ENCODE data around the gene COX7C. TPM values are rescaled to one million over a fixed set of nuclear protein-coding genes. Genes with fewer than 3 reads are reported as not detected.

COX7C gene
- polyA plus RNA-seq, 1 donor from 2014 or later = 1,002 TPM

DNA sequence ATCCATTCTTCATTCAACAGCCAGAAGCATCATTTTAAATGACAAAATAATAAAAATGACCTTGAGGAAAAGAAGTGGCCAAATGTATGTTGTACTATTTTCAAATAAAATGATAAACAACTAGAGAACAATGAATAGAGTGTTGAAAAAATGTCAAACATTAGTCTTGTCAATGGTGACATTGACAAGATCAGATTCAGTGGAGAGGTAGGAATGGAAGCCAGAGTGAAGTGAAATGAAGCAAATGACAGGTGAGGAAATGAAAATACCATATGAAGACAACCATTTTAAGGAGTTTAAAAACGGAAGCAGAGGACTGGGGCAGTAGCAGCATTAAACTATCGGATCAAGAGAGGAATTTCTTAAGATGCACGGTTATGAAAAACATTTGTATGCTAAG lies 38.2 kb upstream of the COX7C start:
- no peak overlapping the region for H3K4me3 ChIP-seq (ENCODE audit: low read length)
- no peak for TF ChIP-seq RAD21 (conservative IDR thresholded peaks at IDR 0.05)
- peak; percentile 90 for TF ChIP-seq EP300 (conservative IDR thresholded peaks at IDR 0.05; ENCODE audit: poor library complexity, severe bottlenecking)
- TF ChIP-seq, protein P1, sequence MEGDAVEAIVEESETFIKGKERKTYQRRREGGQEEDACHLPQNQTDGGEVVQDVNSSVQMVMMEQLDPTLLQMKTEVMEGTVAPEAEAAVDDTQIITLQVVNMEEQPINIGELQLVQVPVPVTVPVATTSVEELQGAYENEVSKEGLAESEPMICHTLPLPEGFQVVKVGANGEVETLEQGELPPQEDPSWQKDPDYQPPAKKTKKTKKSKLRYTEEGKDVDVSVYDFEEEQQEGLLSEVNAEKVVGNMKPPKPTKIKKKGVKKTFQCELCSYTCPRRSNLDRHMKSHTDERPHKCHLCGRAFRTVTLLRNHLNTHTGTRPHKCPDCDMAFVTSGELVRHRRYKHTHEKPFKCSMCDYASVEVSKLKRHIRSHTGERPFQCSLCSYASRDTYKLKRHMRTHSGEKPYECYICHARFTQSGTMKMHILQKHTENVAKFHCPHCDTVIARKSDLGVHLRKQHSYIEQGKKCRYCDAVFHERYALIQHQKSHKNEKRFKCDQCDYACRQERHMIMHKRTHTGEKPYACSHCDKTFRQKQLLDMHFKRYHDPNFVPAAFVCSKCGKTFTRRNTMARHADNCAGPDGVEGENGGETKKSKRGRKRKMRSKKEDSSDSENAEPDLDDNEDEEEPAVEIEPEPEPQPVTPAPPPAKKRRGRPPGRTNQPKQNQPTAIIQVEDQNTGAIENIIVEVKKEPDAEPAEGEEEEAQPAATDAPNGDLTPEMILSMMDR (IDR thresholded peaks at IDR 0.05; ENCODE audit: poor library complexity, severe bottlenecking) = no peak
- no peak for TF ChIP-seq SMC3 (conservative IDR thresholded peaks at IDR 0.05; ENCODE audit: poor library complexity)
- no peak for TF ChIP-seq MXI1 (conservative IDR thresholded peaks at IDR 0.05; ENCODE audit: poor library complexity, severe bottlenecking)
- no peak for TF ChIP-seq EZH2 (IDR thresholded peaks at IDR 0.05; ENCODE audit: borderline replicate concordance, insufficient read depth, low read length, poor library complexity, severe bottlenecking)
- TF ChIP-seq TAF1 (IDR thresholded peaks at IDR 0.05; ENCODE audit: low read depth) = no peak
- TF ChIP-seq REST (IDR thresholded peaks at IDR 0.05; ENCODE audit: borderline replicate concordance) = peak; percentile 27
- TF ChIP-seq POLR2AphosphoS5 (IDR thresholded peaks at IDR 0.05) = peak; percentile 63
- no peak overlapping the region for H2AFZ ChIP-seq (ENCODE audit: low read depth, low read length)
- no peaks in the 10 kb centered on the region for H3F3A ChIP-seq (ENCODE audit: insufficient read depth, low read length, poor library complexity, severe bottlenecking)
- no peak overlapping the region for H3K9ac ChIP-seq (ENCODE audit: low read length)
- peak overlapping the region; percentile 36 for H3K27ac ChIP-seq (ENCODE audit: low read length)
- no peaks in the 10 kb centered on the region for H3K9me2 ChIP-seq (ENCODE audit: insufficient read depth, low read length)
- H3K4me2 ChIP-seq (ENCODE audit: low read length) = no peak overlapping the region
- no peaks in the 10 kb centered on the region for H3K79me2 ChIP-seq (replicated peaks; ENCODE audit: insufficient read depth, low read length)
- no peaks in the 10 kb centered on the region for H4K20me1 ChIP-seq (ENCODE audit: insufficient read depth)
- no peaks in the 10 kb centered on the region for H3K9me3 ChIP-seq (ENCODE audit: low read length)
- H3K36me3 ChIP-seq (ENCODE audit: insufficient read depth, low read length) = no peaks in the 10 kb centered on the region
- no peaks in the 10 kb centered on the region for H3K27me3 ChIP-seq (ENCODE audit: insufficient read depth, low read depth, low read length)

DNA sequence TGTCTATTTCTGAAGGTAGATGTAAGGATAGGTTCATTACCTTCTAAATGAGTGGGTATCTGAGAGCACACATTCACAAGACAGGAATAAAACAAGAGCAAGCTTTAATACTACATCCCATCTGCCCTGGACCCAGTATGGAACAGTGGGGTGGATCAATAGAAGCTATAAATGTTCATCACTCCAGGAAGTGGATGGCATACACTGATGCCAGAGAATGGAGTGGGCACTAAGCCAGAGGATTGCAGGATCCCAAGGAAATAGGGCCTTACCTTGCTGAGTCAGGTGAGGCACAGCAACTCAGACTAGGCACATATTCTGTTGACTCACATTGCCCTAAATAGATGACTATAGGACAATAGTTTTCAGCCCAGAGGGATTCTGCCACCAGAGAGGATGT lies 21.3 kb upstream of the COX7C start:
- Histone ChIP-seq H2AFZ (ENCODE audit: low read depth, low read length) (no peak overlapping the region), H3K9me2 (ENCODE audit: insufficient read depth, low read length) (no peaks in the 10 kb centered on the region)
- no peak for TF ChIP-seq SMC3 (conservative IDR thresholded peaks at IDR 0.05; ENCODE audit: poor library complexity)
- TF ChIP-seq TAF1 (IDR thresholded peaks at IDR 0.05; ENCODE audit: low read depth) = no peak

DNA sequence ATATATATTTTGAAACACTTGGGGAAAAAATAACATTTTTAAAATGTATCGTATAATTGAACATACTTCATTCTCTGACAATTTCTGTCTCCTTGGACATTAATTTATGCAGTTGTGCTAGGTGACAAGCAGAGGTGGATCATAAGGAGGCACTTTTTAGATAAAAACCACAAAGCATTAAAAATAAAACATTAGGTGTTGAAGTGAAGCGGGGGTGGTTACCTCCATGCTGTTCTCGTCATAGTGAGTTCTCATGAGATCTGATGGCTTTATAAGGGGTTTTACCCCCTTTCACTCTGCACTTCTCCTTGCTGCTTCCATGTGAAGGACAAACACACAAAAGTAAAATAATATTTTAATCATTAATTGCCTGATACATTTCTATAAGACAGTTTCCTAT lies 11.9 kb upstream of the COX7C start:
- TF ChIP-seq RAD21 (conservative IDR thresholded peaks at IDR 0.05) = no peak
- no peak for TF ChIP-seq EP300 (conservative IDR thresholded peaks at IDR 0.05; ENCODE audit: poor library complexity, severe bottlenecking)
- TF ChIP-seq TAF1 (IDR thresholded peaks at IDR 0.05; ENCODE audit: low read depth) = no peak
- TF ChIP-seq EZH2 (IDR thresholded peaks at IDR 0.05; ENCODE audit: borderline replicate concordance, insufficient read depth, low read length, poor library complexity, severe bottlenecking) = no peak
- no peak for TF ChIP-seq MXI1 (conservative IDR thresholded peaks at IDR 0.05; ENCODE audit: poor library complexity, severe bottlenecking)
- no peak for TF ChIP-seq REST (IDR thresholded peaks at IDR 0.05; ENCODE audit: borderline replicate concordance)
- TF ChIP-seq, protein P1 (IDR thresholded peaks at IDR 0.05; ENCODE audit: poor library complexity, severe bottlenecking) = no peak
- no peak for TF ChIP-seq SMC3 (conservative IDR thresholded peaks at IDR 0.05; ENCODE audit: poor library complexity)
- TF ChIP-seq POLR2AphosphoS5 (IDR thresholded peaks at IDR 0.05) = no peak
- H3K9me3 ChIP-seq (ENCODE audit: low read length) = no peaks in the 10 kb centered on the region
- H3K27me3 ChIP-seq (ENCODE audit: insufficient read depth, low read depth, low read length) = no peaks in the 10 kb centered on the region
- H3K4me2 ChIP-seq (ENCODE audit: low read length) = no peak overlapping the region
- H3K27ac ChIP-seq (ENCODE audit: low read length) = no peak overlapping the region
- H3K36me3 ChIP-seq (ENCODE audit: insufficient read depth, low read length) = no peaks in the 10 kb centered on the region
- H2AFZ ChIP-seq (ENCODE audit: low read depth, low read length) = no peak overlapping the region
- no peak overlapping the region for H3K4me3 ChIP-seq (ENCODE audit: low read length)
- no peaks in the 10 kb centered on the region for H3F3A ChIP-seq (ENCODE audit: insufficient read depth, low read length, poor library complexity, severe bottlenecking)
- no peaks in the 10 kb centered on the region for H3K79me2 ChIP-seq (replicated peaks; ENCODE audit: insufficient read depth, low read length)
- no peak overlapping the region for H3K9ac ChIP-seq (ENCODE audit: low read length)
- H3K9me2 ChIP-seq (ENCODE audit: insufficient read depth, low read length) = no peaks in the 10 kb centered on the region
- H4K20me1 ChIP-seq (ENCODE audit: insufficient read depth) = no peaks in the 10 kb centered on the region

More for the DNA sequence above, 21.3 kb upstream of the COX7C start:
- no peak overlapping the region for H3K4me2 ChIP-seq (ENCODE audit: low read length)
- H3K4me3 ChIP-seq (ENCODE audit: low read length) = no peak overlapping the region
- no peak overlapping the region for H3K9ac ChIP-seq (ENCODE audit: low read length)
- H4K20me1 ChIP-seq (ENCODE audit: insufficient read depth) = no peaks in the 10 kb centered on the region
- no peaks in the 10 kb centered on the region for H3K9me3 ChIP-seq (ENCODE audit: low read length)
- H3K27me3 ChIP-seq (ENCODE audit: insufficient read depth, low read depth, low read length) = no peaks in the 10 kb centered on the region
- no peaks in the 10 kb centered on the region for H3F3A ChIP-seq (ENCODE audit: insufficient read depth, low read length, poor library complexity, severe bottlenecking)
- no peaks in the 10 kb centered on the region for H3K79me2 ChIP-seq (replicated peaks; ENCODE audit: insufficient read depth, low read length)
- H3K36me3 ChIP-seq (ENCODE audit: insufficient read depth, low read length) = no peaks in the 10 kb centered on the region
- no peak overlapping the region for H3K27ac ChIP-seq (ENCODE audit: low read length)
